Stimulated activated CD8-positive, alpha-beta memory T cell treated with anti-CD3 and anti-CD28 coated beads, Interleukin-12 subunit alpha, Interleukin-12 subunit beta, amount 100 ng/mL, for 24 hours (primary cell): Measurements from ENCODE around the gene C3orf70.

Experiments
- DNase-seq: peaks from one replicate; pipeline ENCODE4 v3.0.0-alpha.2; 2020; ENCODE audit errors: extremely low read depth

The C3orf70 gene

DNA sequence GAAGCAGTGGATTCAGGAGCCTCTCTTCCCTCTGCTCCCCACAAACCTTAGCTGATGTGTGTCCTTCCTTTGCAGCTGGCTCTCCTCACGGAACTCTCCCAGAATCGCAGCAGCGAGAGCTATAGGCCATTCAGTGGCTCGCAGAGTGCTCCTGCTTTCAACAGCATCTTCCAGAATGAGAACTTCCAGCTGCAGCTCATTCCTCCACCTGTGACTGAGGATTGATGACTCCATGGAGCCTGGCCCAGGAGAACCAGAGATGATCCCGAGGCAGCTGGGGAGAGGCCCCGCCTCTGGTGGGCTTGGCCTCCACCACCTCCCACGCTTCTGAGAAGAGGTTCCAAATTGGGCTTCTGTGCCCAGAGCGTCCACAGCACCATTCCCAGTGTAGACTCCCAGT lies 101.1 kb downstream of the C3orf70 start:
- DNase-seq: no peak

DNA sequence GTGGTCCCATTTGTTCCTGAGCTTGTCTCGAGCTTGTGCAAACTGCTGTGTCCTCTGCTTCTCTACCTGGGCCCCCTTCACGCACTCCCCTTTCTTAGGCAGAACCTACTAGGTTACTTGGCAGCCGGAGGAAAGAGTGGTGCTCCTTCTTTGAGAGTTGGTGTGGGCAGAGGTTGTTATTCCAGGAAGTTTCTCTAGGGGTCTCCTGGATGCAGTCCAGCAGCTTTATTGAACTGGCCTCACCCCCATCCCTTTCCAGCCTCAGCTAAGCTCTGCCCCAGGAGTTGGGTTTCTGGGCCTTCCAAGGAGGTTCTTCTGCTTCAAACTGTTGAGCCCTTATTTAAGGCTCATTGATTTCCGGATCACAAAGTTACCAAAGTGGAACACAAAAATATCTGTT lies 103.2 kb downstream of the C3orf70 start:
- DNase-seq: no peak

DNA sequence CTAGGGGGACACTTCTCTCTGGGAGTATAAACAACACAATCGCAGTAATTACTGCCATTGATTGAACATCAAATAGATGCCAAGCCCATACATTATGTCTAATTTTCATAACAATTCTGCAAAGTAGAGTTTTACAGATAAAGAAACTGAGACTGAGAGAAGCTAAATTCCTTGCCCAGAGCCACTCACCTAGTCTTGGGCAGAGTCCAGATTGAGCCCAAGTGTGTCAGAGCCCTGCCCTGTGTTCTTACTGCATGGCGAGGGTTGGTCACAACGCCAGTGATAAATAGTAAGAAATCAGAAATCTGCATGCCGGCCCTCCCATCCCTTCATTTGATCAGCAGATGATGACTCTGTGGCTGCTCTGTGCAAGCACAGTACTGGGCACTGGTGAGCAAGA lies 106.3 kb downstream of the C3orf70 start:
- DNase-seq: no peak

DNA sequence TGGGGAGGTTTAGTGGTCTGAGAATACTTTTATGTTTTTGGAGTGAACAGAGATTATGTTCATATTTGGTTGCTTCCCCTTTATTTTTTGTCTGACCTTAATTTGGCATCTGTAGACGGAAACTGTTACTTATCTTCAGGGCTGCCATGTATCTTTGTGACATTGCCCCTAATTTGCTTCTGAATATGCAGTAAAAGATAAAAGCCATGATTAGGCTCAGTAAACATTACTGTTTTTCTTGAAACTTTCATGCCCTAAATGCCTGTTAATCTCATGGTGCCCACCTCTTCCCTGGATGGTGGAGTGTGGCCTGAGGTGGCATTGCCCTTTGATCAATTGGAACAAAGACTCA lies 106.7 kb downstream of the C3orf70 start:
- no peak for DNase-seq

DNA sequence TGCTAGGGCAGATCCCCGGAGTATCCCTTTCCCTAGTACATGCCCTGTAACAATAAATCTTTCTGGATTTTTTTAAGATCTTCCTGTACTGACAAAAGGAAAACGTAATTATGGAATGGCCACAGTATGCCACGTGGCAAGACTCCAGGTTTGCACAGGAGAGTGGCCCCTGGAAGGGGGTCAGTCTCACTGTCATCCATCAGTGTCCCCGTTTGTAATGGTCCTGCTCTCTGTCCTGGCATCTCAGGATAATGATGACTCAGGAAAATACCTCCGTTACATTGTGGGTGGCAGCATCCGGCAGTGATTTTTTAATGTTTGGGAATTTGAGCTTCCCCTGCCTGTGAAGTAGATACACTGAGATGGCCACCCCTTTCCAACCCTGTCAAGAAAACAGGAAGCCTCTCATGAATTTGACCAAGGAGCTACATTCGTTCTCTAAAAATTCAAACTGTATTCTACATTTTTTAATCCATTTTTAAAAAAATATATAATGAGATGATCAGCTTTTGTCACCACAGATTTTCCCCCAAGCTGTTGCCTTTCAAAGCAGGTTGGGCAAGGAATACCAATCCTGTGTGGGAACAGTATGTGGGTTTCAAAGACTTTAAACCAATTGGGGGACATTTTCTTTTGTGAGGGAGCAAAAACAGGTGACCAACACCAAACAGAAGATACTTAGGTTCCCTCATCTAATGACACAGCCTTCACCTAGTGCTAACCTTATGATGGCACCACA lies 110.4 kb downstream of the C3orf70 start:
- DNase-seq: no peak

DNA sequence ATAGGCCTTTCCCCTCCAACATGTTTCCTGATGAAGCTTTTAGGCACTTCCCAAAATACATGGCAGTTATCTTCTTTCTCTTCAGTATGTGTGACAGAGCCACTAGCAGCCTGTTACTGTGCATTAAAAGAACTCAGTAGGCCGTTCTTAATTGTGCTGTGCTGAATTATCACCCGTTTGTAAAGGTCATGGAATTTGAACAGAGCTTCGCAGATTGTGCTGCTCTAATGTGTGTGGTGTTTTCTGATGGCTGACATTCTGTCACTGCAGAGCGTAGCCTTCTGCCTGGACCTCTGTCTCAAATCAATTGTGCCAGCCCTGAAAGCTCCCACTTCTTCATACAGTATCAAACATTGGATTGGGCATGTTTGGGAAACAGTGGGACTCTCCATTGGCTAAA lies 111.3 kb downstream of the C3orf70 start:
- DNase-seq: no peak

DNA sequence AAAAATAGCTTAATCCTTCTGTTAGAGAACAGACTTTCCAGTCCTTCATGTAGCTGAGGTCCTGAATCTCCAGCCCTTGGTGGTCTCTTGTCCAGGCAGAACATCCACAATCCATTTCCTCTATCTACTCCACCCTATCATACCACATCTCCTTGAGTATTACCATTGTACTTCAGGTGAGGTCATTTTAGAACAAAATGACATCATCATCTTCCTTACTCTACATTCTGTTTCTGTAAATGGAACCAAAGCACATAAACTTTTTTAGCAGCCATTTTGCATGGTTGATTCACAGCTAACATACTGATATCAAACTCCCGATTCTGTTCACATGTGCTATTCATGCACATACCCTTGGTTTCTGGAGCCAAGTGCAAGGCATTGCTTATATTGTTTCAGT lies 112.4 kb downstream of the C3orf70 start:
- DNase-seq: no peak

DNA sequence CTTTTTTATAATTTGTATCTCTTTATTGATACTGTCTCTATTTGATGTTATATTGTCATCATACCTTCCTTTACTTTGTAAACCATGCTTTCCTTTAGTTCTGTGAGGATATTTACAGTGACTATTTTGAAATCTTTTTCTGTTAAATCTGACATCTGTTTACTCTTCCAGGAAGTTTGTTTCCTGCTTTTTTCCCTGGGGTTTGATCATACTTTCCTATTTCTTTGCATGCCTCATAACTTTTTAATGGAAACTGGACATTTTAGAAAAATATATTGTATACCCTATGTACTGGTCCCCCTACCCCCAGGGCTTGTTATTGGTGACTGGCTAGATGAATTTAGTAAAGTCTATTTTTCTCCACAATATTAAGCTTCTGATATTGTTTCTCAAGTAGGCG lies 115.1 kb downstream of the C3orf70 start:
- DNase-seq: no peak

DNA sequence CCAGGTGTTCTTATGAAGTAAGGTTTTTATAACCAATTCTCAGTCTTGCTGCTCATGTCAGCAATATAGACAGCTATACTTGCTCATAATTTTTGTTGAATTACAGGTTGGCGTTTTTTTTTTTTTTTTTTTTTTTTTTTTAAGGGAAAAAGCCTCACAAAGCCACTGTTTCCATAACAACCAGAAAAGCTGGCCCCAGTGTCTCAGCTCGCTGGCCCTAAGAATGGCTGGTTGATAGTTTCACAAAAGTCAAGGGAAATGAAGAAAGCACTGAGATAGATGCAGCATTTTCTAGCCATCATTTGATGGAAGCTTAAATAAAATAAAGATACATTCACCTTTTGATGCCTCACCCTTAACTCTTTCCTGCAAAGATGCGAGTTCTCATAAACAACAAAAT lies 121.9 kb downstream of the C3orf70 start:
- DNase-seq: no peak

DNA sequence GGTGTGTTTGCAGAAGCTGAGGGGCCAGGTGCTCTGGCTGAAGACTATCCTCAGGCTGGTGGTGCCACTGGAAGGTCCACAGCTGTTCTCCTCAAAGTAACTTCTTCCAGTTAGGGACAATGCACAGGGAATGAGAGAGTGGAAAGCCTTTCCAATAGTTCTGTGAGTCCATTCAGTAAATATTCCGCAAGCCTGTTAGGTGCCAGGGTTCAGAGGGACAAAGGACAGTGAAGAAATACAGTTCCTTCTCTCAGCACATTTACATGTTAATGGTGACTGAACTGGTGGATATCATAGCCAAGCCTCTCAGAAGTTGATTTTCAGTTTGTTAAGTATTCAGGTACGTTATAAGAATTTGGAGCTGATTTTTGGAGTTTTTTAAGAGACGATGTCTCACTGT lies 122.5 kb downstream of the C3orf70 start:
- DNase-seq: no peak

DNA sequence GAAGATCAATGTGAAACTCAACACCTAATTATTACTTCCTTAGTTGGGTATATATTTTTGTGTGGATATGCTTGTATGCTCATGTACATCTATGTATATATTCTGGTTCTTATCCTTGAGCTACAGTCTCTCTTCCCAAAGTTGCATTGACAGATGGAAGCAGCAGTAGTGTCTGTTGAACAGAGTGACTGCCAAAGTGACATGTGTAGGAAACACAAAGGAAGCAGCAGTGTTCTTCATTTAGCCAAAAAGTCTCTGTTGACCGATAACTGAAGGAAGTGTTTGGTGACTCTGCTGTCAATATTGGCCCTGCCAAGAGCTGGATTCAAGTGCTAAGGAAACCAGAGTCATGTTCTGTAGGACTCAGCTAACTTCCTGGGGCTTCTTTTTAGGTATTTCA lies 123.8 kb downstream of the C3orf70 start:
- no peak for DNase-seq

DNA sequence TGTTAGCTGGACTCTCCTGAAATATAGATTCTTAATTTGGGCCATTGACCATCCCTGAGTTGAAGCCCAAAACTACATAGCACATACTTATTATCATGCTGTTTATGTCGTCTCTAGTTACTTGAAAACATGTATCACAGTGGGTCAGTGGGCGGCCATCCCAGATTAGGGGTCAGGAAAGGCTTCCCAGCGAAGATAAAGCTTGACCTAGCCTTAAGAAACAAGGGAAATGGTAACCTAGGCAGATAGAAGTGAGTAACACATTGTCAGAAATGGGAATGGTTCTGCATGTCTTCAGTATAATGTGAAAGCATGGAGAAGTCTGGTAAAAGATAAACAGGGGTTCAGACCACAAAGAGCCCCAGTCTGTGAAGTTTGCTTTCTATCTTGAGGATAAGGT lies 124.7 kb downstream of the C3orf70 start:
- DNase-seq: no peak
